Vagina (tissue), 2 donors: Measurements from ENCODE around the gene SNRPD1.

Experiments
- POLR2A ChIP-seq, 2 donors: fragments of 450-650 bp; IDR thresholded peaks; one replicate each; pipeline ENCODE4 v1.6.1; 2017; ENCODE audit warnings: antibody characterized with exemption in 2 of 2, mild to moderate bottlenecking in 2 of 2, moderate library complexity in 2 of 2
- POLR2AphosphoS5 ChIP-seq, 2 donors: sonication (generic); formaldehyde crosslinking; IDR thresholded peaks; one replicate each; pipeline ENCODE4 v1.9.0; 2017; ENCODE audit warnings: antibody characterized with exemption in 2 of 2, mild to moderate bottlenecking in 2 of 2, low read depth in 1 of 2; ENCODE audit not compliant: insufficient read depth in 1 of 2
- TF ChIP-seq, protein P1 (sequence below), 3 experiments: fragments of 450-650 bp in 2 of 3; fragments of 200-600 bp in 1 of 3; sonication (generic) in 1 of 3; IDR thresholded peaks; one replicate each; pipeline ENCODE4 v1.5.1; 2017 to 2019; ENCODE audit warnings: antibody characterized with exemption in 3 of 3, mild to moderate bottlenecking in 2 of 3, moderate library complexity in 2 of 3

DNA sequence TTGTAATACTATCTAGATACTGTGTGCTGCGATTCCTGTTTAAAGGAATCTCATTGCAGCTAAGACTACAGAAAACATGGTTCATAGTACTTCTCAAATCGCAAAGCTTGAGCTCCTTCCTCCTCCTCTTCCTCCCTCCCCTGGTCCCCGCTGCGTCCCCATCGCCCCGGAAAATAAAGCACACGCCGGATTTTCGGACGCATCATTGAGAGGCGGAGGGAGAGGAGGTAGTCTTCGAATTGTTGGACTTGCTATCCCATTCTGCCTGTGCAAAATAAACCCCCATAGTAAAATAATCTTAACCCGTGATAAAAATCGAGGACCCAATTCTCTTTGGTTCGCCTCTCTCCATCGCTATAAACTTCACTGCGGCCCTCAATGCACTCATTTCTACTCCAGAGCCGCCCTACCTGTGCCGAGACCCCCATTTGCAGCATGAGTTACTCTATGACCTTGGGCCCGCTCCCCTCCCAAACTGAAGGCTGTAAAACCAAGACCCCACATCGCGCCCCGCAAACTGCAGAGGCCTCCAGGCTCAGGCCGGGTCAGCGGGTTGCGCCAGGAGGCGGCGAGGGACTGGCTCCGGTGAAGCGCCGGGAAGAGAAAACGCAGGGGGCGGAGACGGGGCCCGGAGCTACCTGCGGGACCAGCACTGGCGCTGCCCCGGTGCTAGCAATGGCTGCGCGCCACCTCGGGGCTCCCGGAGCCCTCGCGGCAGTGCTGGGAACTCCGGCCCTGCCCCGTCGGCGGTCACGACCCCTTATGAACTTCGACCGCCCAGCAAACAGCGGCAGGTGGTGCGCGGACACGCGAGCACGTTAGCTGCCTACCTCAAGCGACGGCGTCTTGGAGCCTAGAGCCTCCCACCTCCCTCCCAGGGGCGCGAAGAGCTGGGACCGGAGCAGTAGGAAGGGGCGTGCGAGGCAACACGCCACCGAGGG is 12.3 kb upstream of the SNRPD1 start:
- TF ChIP-seq POLR2A (IDR thresholded peaks at IDR 0.05) (no peak), POLR2AphosphoS5 (IDR thresholded peaks at IDR 0.05; ENCODE audit: insufficient read depth in 1 of 2, low read depth in 1 of 2) (no peak)
- TF ChIP-seq, protein P1, sequence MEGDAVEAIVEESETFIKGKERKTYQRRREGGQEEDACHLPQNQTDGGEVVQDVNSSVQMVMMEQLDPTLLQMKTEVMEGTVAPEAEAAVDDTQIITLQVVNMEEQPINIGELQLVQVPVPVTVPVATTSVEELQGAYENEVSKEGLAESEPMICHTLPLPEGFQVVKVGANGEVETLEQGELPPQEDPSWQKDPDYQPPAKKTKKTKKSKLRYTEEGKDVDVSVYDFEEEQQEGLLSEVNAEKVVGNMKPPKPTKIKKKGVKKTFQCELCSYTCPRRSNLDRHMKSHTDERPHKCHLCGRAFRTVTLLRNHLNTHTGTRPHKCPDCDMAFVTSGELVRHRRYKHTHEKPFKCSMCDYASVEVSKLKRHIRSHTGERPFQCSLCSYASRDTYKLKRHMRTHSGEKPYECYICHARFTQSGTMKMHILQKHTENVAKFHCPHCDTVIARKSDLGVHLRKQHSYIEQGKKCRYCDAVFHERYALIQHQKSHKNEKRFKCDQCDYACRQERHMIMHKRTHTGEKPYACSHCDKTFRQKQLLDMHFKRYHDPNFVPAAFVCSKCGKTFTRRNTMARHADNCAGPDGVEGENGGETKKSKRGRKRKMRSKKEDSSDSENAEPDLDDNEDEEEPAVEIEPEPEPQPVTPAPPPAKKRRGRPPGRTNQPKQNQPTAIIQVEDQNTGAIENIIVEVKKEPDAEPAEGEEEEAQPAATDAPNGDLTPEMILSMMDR (IDR thresholded peaks at IDR 0.05), result peak in 1 of 3 experiments; percentile 4
